Measurements from ENCODE around the gene CYP4B1. TPM values are rescaled to one million over a fixed set of nuclear protein-coding genes. Genes with fewer than 3 reads are reported as not detected.

CYP4B1 gene
- total and polyA plus RNA-seq, 2 experiments from 2014 or later, result not detected

DNA sequence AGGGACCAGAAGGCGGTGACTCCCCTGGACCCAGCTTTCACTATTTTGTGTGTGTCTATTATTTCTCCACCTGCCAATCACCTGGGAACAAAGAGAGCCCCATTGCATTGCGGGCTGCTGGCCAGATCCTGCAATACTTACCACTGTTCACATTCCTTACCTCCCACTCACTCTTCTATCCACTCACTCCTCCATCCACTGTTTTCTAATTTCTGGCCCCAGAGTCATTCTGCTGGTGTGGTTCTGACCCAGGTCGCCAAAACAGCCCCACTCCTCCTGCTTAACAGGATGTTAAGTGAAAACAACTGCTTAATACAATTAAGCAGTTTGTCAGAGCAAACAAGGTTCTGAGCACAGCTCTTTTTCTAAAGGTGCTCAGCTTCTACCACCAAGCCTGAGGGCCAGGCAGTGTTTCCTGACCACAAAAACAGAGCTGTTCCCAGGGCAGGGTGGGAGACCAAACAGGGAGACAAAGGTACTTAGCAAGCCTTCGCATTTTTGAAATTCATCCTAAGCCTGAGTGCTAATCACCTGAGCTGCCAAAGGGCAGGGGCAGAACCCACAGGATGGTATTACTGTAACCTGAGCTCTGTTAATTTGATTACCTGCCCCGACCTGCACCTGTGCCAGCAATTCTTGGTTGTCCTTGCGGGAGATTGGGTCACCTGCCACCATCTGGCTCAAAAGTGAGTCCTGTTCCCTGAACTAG lies 41.4 kb upstream of the CYP4B1 start:
- no peak overlapping the region for H3K4me3 ChIP-seq
- TF ChIP-seq, protein P1, sequence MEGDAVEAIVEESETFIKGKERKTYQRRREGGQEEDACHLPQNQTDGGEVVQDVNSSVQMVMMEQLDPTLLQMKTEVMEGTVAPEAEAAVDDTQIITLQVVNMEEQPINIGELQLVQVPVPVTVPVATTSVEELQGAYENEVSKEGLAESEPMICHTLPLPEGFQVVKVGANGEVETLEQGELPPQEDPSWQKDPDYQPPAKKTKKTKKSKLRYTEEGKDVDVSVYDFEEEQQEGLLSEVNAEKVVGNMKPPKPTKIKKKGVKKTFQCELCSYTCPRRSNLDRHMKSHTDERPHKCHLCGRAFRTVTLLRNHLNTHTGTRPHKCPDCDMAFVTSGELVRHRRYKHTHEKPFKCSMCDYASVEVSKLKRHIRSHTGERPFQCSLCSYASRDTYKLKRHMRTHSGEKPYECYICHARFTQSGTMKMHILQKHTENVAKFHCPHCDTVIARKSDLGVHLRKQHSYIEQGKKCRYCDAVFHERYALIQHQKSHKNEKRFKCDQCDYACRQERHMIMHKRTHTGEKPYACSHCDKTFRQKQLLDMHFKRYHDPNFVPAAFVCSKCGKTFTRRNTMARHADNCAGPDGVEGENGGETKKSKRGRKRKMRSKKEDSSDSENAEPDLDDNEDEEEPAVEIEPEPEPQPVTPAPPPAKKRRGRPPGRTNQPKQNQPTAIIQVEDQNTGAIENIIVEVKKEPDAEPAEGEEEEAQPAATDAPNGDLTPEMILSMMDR (IDR thresholded peaks at IDR 0.05; ENCODE audit: low read depth, low read length), result no peak
- no peaks in the 10 kb centered on the region for H3K9me3 ChIP-seq (ENCODE audit: low read depth)
- no peaks in the 10 kb centered on the region for H3K4me1 ChIP-seq (ENCODE audit: low read depth)
- no peak overlapping the region for H3K27ac ChIP-seq
- H3K27me3 ChIP-seq, result peaks cover 19% of the 10 kb centered on the region
- DNase-seq (ENCODE audit: low read depth in 1 of 2, low spot score in 1 of 2), result peak in 1 of 2 donors; percentile 57
- H3K36me3 ChIP-seq, result no peaks in the 10 kb centered on the region

DNA sequence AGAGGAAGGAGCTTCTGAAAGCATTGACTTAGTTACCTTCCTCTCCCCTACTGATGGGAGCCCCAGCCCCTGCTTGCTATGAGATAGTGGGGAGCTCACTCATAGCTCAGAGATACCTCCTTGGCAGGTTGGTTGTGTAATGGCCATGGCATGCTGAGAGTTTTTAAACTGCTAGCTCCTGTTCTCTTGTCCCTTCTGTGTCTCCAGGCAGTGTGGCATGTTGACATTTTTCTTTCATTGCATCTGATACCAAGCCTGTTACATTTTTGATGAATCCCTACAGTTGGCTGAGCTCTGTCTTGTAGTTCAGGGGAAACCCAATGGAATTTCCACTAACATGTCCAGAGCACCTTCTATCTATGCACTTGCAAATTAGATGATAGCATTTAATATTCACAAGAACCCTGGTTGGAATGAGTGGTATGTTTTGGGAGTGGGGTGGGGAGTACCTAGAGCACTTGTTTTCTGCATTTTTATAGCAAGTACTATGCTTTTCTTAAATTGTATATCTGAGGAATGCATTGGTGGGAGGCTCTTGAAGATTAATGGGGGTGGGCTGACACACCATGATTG lies 40.8 kb upstream of the CYP4B1 start:
- Histone ChIP-seq H3K36me3 (no peaks in the 10 kb centered on the region), H3K9me3 (ENCODE audit: low read depth) (no peaks in the 10 kb centered on the region), H3K4me1 (ENCODE audit: low read depth) (no peaks in the 10 kb centered on the region), H3K27ac (no peak overlapping the region), H3K4me3 (no peak overlapping the region), H3K27me3 (peaks cover 21% of the 10 kb centered on the region)
- TF ChIP-seq, protein P1 (IDR thresholded peaks at IDR 0.05; ENCODE audit: low read depth, low read length), result no peak
- DNase-seq (ENCODE audit: low read depth in 1 of 2, low spot score in 1 of 2), result no peak

DNA sequence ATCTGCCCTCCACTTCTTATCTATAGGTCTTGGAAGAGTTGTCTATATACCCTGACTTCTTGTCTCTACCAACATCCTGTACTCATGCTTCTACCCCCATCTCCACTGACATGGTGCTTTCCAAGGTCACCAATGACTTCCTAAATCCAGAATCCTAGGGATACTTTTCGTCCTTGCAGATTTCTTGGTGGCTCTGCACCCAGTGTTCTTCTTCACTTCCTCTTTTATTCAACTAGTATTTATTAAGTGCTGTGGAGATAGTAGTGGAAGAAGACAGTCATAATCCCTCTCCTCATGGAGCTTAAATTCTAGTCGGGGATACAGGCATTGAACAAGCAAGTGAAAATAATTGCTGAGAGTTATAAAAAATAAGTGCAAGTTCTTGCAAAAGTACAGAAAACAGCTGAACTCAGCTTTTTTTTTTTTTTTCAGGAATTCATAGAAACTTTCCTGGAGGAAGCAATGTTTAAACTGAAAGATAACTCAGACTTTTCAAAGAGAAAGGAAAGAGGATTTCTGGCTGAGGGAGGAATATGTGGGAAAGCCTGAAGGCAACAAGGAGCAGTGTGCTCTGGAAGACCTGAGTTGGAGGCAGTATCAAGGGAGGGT lies 38.2 kb upstream of the CYP4B1 start:
- Histone ChIP-seq H3K27me3 (peaks cover 42% of the 10 kb centered on the region), H3K9me3 (ENCODE audit: low read depth) (no peaks in the 10 kb centered on the region), H3K4me1 (ENCODE audit: low read depth) (no peaks in the 10 kb centered on the region), H3K36me3 (no peaks in the 10 kb centered on the region), H3K4me3 (no peak overlapping the region), H3K27ac (no peak overlapping the region)
- TF ChIP-seq, protein P1 (IDR thresholded peaks at IDR 0.05; ENCODE audit: low read depth, low read length), result no peak
- no peak for DNase-seq (ENCODE audit: low read depth in 1 of 2, low spot score in 1 of 2)

DNA sequence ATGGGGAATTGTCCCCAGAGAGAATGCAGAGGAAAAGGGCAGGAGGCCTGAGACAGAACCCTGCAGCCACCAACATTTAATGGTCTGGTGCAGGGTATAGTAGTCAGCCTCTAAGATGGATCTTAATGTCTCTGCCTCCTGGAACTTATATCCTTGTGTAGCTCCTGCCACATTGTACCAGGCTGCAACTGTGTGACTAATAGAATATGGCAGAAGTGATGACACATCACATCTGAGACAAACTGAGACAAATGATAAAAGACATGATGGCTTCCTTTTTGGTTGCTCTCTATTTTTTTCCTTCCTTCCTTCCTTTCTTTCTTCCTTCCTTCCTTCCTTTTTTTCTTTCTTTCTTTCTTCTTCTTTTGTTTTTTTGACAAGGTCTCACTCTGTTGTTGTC lies 37.1 kb upstream of the CYP4B1 start:
- peaks cover 42% of the 10 kb centered on the region for H3K27me3 ChIP-seq
- DNase-seq (ENCODE audit: low read depth in 1 of 2, low spot score in 1 of 2), result no peak
- H3K4me3 ChIP-seq, result no peak overlapping the region
- H3K9me3 ChIP-seq (ENCODE audit: low read depth), result no peaks in the 10 kb centered on the region
- H3K4me1 ChIP-seq (ENCODE audit: low read depth), result no peaks in the 10 kb centered on the region
- H3K36me3 ChIP-seq, result no peaks in the 10 kb centered on the region
- TF ChIP-seq, protein P1 (IDR thresholded peaks at IDR 0.05; ENCODE audit: low read depth, low read length), result no peak
- no peak overlapping the region for H3K27ac ChIP-seq

DNA sequence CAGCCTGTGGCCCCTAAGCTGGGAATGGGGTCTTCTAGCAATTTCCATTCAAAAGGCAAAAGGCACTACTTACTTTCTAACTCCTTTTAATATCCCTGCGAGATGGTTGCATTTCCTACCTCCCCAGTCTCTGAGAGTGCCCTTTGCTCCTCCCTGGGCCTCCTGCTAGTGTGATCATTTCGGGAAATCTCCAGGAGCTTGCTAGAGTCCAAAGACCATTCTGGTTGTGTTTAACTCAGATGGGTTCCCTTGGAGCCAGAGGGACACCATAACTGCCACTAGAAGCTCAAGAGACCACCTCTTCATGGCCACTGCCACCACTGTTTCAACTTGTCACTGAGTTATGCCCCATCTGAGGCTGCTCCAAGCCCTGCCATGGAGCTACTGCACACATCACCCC lies 34.4 kb upstream of the CYP4B1 start:
- no peak overlapping the region for H3K27ac ChIP-seq
- peaks cover 4% of the 10 kb centered on the region for H3K4me1 ChIP-seq (ENCODE audit: low read depth)
- H3K9me3 ChIP-seq (ENCODE audit: low read depth), result no peaks in the 10 kb centered on the region
- H3K4me3 ChIP-seq, result no peak overlapping the region
- no peak for DNase-seq (ENCODE audit: low read depth in 1 of 2, low spot score in 1 of 2)
- peaks cover 42% of the 10 kb centered on the region for H3K27me3 ChIP-seq
- no peaks in the 10 kb centered on the region for H3K36me3 ChIP-seq
- TF ChIP-seq, protein P1 (IDR thresholded peaks at IDR 0.05; ENCODE audit: low read depth, low read length), result no peak

Measured in cardiac muscle cell (in vitro differentiated cells and primary cell).